Measurements from ENCODE around the gene HAUS8. TPM values are rescaled to one million over a fixed set of nuclear protein-coding genes. Genes with fewer than 3 reads are reported as not detected.

The HAUS8 gene
- total RNA-seq, 8 experiments from 2014 or later, result 3.4 to 14.8 (median 6.4) TPM

- H3K4me3 ChIP-seq, result no peak overlapping the region
- H3K4me1 ChIP-seq (replicated peaks in 1 of 2), result no peaks in the 10 kb centered on the region
- in situ Hi-C loops (cut with MboI; ENCODE audit: low pct_unique_long_range_greater_than_20kb in 2 of 9, low sequenced_read_pairs in 9 of 9, unreplicated experiment in 9 of 9), result loop anchor here in 7 of 9 experiments (10.0 to 25.0 kb wide), 2 partner anchors 224 to 226 kb away; partner anchors contain the start of gene ANKLE1 (in 7 of the 7)
- H3K27ac ChIP-seq, result no peak overlapping the region
- ATAC-seq (replicated peaks in 6 of 8), result no peak
- WGBS, 10 experiments, result 94 to 100% (median 100%) methylated on average over 1 to 3 of the region's 3 CpGs; no CpG with 5 or more reads in 2 of the 10 experiments
These were observed 14.0 kb downstream of the HAUS8 start for GRCh38 chr19:17061205-17061604.

- 80 to 100% (median 100%) methylated on average over 1 to 3 of the region's 3 CpGs; no CpG with 5 or more reads in 4 of the 10 experiments for WGBS, 10 experiments
- in situ Hi-C loops (cut with MboI; ENCODE audit: low pct_unique_long_range_greater_than_20kb in 2 of 9, low sequenced_read_pairs in 9 of 9, unreplicated experiment in 9 of 9), result loop anchor here in 7 of 9 experiments (10.0 to 25.0 kb wide), 2 partner anchors 224 to 226 kb away; partner anchors contain the start of gene ANKLE1 (in 7 of the 7)
- no peak overlapping the region for H3K27ac ChIP-seq
- no peaks in the 10 kb centered on the region for H3K4me1 ChIP-seq (replicated peaks in 1 of 2)
- H3K4me3 ChIP-seq, result no peak overlapping the region
- no peak for ATAC-seq (replicated peaks in 6 of 8)
These were observed 14.4 kb downstream of the HAUS8 start for GRCh38 chr19:17060802-17061201.

GRCh38 chr19:17058236-17058635, 17.0 kb downstream of the HAUS8 start:
- no peak overlapping the region for H3K4me3 ChIP-seq
- no peaks in the 10 kb centered on the region for H3K4me1 ChIP-seq (replicated peaks in 1 of 2)
- no peak for ATAC-seq (replicated peaks in 6 of 8)
- in situ Hi-C loops (cut with MboI; ENCODE audit: low pct_unique_long_range_greater_than_20kb in 2 of 9, low sequenced_read_pairs in 9 of 9, unreplicated experiment in 9 of 9), result loop anchor here in 5 of 9 experiments (25.0 kb wide), 1 partner anchor 229 kb away; the partner anchor contains the start of gene ANKLE1 (in 5 of the 5)
- H3K27ac ChIP-seq, result no peak overlapping the region
- 87 to 100% (median 100%) methylated on average over 1 to 6 of the region's 8 CpGs; no CpG with 5 or more reads in 1 of the 10 experiments for WGBS, 10 experiments

- ATAC-seq (replicated peaks in 6 of 8), result no peak
- H3K27ac ChIP-seq, result no peak overlapping the region
- no peak overlapping the region for H3K4me3 ChIP-seq
- in situ Hi-C loops (cut with MboI; ENCODE audit: low pct_unique_long_range_greater_than_20kb in 2 of 9, low sequenced_read_pairs in 9 of 9, unreplicated experiment in 9 of 9), result loop anchor here in 5 of 9 experiments (25.0 kb wide), 1 partner anchor 232 kb away; the partner anchor contains the start of gene ANKLE1 (in 5 of the 5)
- WGBS, 10 experiments, result 94 to 100% (median 100%) methylated on average over 1 to 5 of the region's 15 CpGs; no CpG with 5 or more reads in 6 of the 10 experiments
- H3K4me1 ChIP-seq (replicated peaks in 1 of 2), result peaks cover 0 to 6% of the 10 kb centered on the region in 2 donors
These were observed 19.6 kb downstream of the HAUS8 start for GRCh38 chr19:17055636-17056035.

- in situ Hi-C loops (cut with MboI; ENCODE audit: low pct_unique_long_range_greater_than_20kb in 2 of 9, low sequenced_read_pairs in 9 of 9, unreplicated experiment in 9 of 9), result loop anchor here in 5 of 9 experiments (25.0 kb wide), 1 partner anchor 233 kb away; the partner anchor contains the start of gene ANKLE1 (in 5 of the 5)
- ATAC-seq (replicated peaks in 6 of 8), result no peak
- 80 to 100% (median 93%) methylated on average over 1 to 4 of the region's 5 CpGs; no CpG with 5 or more reads in 4 of the 10 experiments for WGBS, 10 experiments
These were observed 20.5 kb downstream of the HAUS8 start for GRCh38 chr19:17054746-17055145.

GRCh38 chr19:17052439-17052838, 22.8 kb downstream of the HAUS8 start:
- in situ Hi-C loops (cut with MboI; ENCODE audit: low pct_unique_long_range_greater_than_20kb in 2 of 9, low sequenced_read_pairs in 9 of 9, unreplicated experiment in 9 of 9), result loop anchor here in 5 of 9 experiments (25.0 kb wide), 1 partner anchor 235 kb away; the partner anchor contains the start of gene ANKLE1 (in 5 of the 5)
- Histone ChIP-seq H3K4me1 (replicated peaks in 1 of 2) (peaks cover 0 to 6% of the 10 kb centered on the region in 2 donors), H3K27ac (peak overlapping the region in 1 of 2 donors; percentile 17), H3K4me3 (no peak overlapping the region)
- 10 to 89% (median 71%) methylated on average over 2 to 5 of the region's 8 CpGs; no CpG with 5 or more reads in 4 of the 10 experiments for WGBS, 10 experiments
- ATAC-seq (replicated peaks in 6 of 8), result peak in 5 of 8 experiments; percentile 19 to 60 (median 53)

More at GRCh38 chr19:17054746-17055145, 20.5 kb downstream of the HAUS8 start:
- no peak overlapping the region for H3K27ac ChIP-seq
- H3K4me1 ChIP-seq (replicated peaks in 1 of 2), result peaks cover 0 to 6% of the 10 kb centered on the region in 2 donors
- H3K4me3 ChIP-seq, result no peak overlapping the region

GRCh38 chr19:17049711-17050280, 25.5 kb downstream of the HAUS8 start:
- Histone ChIP-seq H3K4me1 (replicated peaks in 1 of 2) (peaks cover 0 to 6% of the 10 kb centered on the region in 2 donors), H3K27ac (no peak overlapping the region), H3K4me3 (no peak overlapping the region)
- in situ Hi-C loops (cut with MboI; ENCODE audit: low pct_unique_long_range_greater_than_20kb in 2 of 9, low sequenced_read_pairs in 9 of 9, unreplicated experiment in 9 of 9), result loop anchor here in 6 of 9 experiments (25.0 kb wide), 2 partner anchors 238 to 262 kb away; partner anchors contain the start of gene ANKLE1 (in 5 of the 6)
- peak in 7 of 8 experiments; percentile 66 to 93 (median 69) for ATAC-seq (replicated peaks in 6 of 8)
- WGBS, 10 experiments, result 57 to 94% (median 77%) methylated on average over 1 to 14 of the region's 18 CpGs; no CpG with 5 or more reads in 2 of the 10 experiments

- H3K4me3 ChIP-seq, result no peak overlapping the region
- H3K4me1 ChIP-seq (replicated peaks in 1 of 2), result peaks cover 0 to 6% of the 10 kb centered on the region in 2 donors
- in situ Hi-C loops (cut with MboI; ENCODE audit: low pct_unique_long_range_greater_than_20kb in 2 of 9, low sequenced_read_pairs in 9 of 9, unreplicated experiment in 9 of 9), result loop anchor here in 1 of 9 experiments (25.0 kb wide), 1 partner anchor 262 kb away; no protein-coding TSS in a partner anchor
- no peak overlapping the region for H3K27ac ChIP-seq
- WGBS, 10 experiments, result 40 to 100% (median 93%) methylated on average over 1 to 7 of the region's 16 CpGs; no CpG with 5 or more reads in 3 of the 10 experiments
- ATAC-seq (replicated peaks in 6 of 8), result no peak
These were observed 26.3 kb downstream of the HAUS8 start for GRCh38 chr19:17048885-17049453.

- Histone ChIP-seq H3K4me1 (replicated peaks in 1 of 2) (peaks cover 0 to 3% of the 10 kb centered on the region in 2 donors), H3K27ac (no peak overlapping the region), H3K4me3 (no peak overlapping the region)
- 100% methylated on average over 1 of the region's 5 CpGs; no CpG with 5 or more reads in 8 of the 10 experiments for WGBS, 10 experiments
- in situ Hi-C loops (cut with MboI; ENCODE audit: low pct_unique_long_range_greater_than_20kb in 2 of 9, low sequenced_read_pairs in 9 of 9, unreplicated experiment in 9 of 9), result loop anchor here in 1 of 9 experiments (25.0 kb wide), 1 partner anchor 259 kb away; no protein-coding TSS in a partner anchor
- no peak for ATAC-seq (replicated peaks in 6 of 8)
These were observed 29.2 kb downstream of the HAUS8 start for GRCh38 chr19:17045907-17046502.

- WGBS, 10 experiments, result 70 to 100% (median 94%) methylated on average over 1 to 4 of the region's 7 CpGs; no CpG with 5 or more reads in 5 of the 10 experiments
- in situ Hi-C loops (cut with MboI; ENCODE audit: low pct_unique_long_range_greater_than_20kb in 2 of 9, low sequenced_read_pairs in 9 of 9, unreplicated experiment in 9 of 9), result loop anchor here in 1 of 9 experiments (25.0 kb wide), 1 partner anchor 256 kb away; no protein-coding TSS in a partner anchor
- Histone ChIP-seq H3K27ac (no peak overlapping the region), H3K4me3 (no peak overlapping the region), H3K4me1 (replicated peaks in 1 of 2) (no peaks in the 10 kb centered on the region)
- no peak for ATAC-seq (replicated peaks in 6 of 8)
These were observed 31.5 kb downstream of the HAUS8 start for GRCh38 chr19:17043744-17044143.

- no peaks in the 10 kb centered on the region for H3K4me1 ChIP-seq (replicated peaks in 1 of 2)
- 0 to 100% (median 20%) methylated on average over 1 to 3 of the region's 11 CpGs; no CpG with 5 or more reads in 3 of the 10 experiments for WGBS, 10 experiments
- no peak overlapping the region for H3K27ac ChIP-seq
- peak in 1 of 8 experiments; percentile 28 for ATAC-seq (replicated peaks in 6 of 8)
- no peak overlapping the region for H3K4me3 ChIP-seq
- in situ Hi-C loops (cut with MboI; ENCODE audit: low pct_unique_long_range_greater_than_20kb in 2 of 9, low sequenced_read_pairs in 9 of 9, unreplicated experiment in 9 of 9), result loop anchor here in 1 of 9 experiments (25.0 kb wide), 1 partner anchor 255 kb away; no protein-coding TSS in a partner anchor
These were observed 33.3 kb downstream of the HAUS8 start for GRCh38 chr19:17041976-17042375.

- ATAC-seq (replicated peaks in 6 of 8), result peak in 1 of 8 experiments; percentile 25
- in situ Hi-C loops (cut with MboI; ENCODE audit: low pct_unique_long_range_greater_than_20kb in 2 of 9, low sequenced_read_pairs in 9 of 9, unreplicated experiment in 9 of 9), result loop anchor here in 1 of 9 experiments (25.0 kb wide), 1 partner anchor 251 kb away; no protein-coding TSS in a partner anchor
- no peak overlapping the region for H3K4me3 ChIP-seq
- H3K27ac ChIP-seq, result no peak overlapping the region
- H3K4me1 ChIP-seq (replicated peaks in 1 of 2), result no peaks in the 10 kb centered on the region
- 8 to 83% (median 40%) methylated on average over 1 to 10 of the region's 15 CpGs for WGBS, 10 experiments
These were observed 37.2 kb downstream of the HAUS8 start for GRCh38 chr19:17037966-17038500.
